ENCODE results near the gene SVOP.
"Not testable (repeated sequence)": the region's sequence is repeated elsewhere in the genome, so short reads cannot be mapped to it uniquely, and the experiment has no call there.

SVOP gene

DNA sequence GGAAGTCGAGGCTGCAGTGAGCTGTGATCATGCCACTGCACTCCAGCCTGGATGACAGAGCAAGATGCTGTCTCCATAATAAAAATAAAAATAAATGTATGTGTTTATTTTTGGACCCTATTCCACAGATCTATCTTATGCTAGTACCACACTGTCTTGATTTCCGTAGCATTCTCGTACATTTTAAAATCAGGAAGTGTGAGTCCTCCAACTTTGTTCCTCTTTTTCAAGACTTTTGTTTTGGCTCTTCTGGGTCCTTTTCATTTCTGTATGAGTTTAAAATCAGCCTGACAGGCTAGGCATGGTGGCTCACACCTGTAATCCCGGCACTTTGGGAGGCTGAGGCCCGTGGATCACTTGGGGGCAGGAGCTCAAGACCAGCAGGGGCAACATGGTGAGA, 115.1 kb downstream of the SVOP start:
- DNase-seq = peak in 1 of 10 donors; percentile 29
- intact Hi-C loops (cut with DNase I) = no loop called here

DNA sequence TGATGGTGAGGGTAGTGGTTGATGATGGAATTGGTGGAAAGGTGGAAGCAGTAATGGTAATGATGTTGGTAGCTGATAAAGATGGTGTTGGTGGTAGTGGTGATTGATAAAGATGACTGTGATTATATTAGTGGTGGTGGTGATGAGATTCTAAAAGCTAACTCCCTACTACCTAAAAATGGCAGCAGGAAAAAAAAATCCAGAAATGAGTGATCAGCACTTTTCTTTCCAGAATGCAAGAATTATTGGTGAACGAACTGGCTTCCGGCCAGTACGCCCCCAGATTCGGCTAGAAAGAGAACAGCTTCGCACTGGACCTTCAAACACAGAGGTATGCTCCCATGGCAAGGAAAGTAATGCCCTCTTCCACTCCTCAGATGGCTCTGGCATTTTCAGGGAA, 121.7 kb downstream of the SVOP start:
- intact Hi-C loops (cut with DNase I) = no loop called here

DNA sequence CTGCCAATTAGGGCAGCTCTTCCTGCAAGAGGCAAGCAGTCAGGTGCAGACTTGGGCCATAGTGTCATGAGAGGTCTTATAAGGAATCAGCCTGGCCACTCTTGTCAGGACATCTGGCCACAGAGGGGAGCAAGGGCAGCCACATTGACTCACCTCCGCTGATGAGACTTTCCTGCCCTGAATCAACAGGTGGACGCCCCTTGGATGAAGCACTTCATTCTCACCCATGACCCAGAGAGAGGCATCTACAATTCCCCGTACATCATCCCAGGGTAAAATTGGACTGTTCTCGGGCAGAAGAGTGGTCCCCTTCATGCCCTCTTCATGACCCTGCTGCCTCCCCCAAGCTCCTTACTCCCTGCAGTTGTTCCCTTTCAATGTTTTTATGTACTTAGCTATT, 124.1 kb downstream of the SVOP start:
- intact Hi-C loops (cut with DNase I) = no loop called here
- no peak for DNase-seq

More for the DNA sequence above, 121.7 kb downstream of the SVOP start:
- DNase-seq = no peak

DNA sequence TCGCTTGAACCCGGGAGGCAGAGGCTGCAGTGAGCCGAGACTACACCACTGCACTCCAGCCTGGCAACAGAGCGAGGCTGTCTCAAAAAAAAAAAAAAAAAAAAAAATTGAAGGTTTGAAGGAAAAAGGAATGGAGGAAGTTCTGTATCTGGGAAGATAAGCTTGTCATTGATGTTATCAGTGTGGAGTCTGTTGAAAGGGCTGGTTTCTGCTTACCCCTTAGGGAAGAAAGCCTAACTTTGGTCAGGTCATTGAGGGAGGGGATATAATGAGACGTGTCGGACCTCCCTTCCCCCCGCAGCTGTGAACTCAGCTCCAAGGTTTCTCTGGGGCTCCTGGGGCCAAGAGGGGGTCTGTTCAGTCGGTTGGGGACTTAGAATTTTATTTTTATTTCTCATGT, 124.5 kb downstream of the SVOP start:
- intact Hi-C loops (cut with DNase I) = no loop called here
- DNase-seq = peak in 1 of 10 donors; percentile 7

DNA sequence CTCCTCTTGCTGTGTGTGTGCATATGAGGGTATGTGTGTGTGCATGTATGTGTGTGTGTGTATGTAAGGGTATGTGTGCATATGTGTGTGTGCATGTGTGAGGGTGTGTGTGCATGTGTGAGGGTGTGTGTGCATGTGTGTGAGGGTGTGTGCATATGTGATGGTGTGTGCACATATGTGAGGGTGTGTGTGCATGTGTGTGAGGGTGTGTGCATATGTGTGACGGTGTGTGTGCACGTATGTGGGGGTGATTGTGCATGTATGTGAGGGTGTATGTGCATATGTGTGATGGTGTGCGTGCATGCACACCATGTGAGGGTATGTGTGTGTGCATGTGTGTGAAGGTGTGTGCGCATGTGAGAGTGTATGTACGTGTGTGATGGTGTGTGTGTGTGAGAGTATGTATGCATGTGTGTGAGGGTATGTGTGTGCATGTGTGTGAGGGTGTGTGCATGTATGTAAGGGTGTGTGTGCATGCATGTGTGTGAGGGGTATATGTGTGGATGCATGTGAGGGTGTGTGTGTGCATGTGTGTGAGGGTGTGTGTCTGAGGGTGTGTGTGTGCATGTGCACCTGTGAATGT, 125.6 kb downstream of the SVOP start:
- no peak for DNase-seq
- intact Hi-C loops (cut with DNase I) = no loop called here

DNA sequence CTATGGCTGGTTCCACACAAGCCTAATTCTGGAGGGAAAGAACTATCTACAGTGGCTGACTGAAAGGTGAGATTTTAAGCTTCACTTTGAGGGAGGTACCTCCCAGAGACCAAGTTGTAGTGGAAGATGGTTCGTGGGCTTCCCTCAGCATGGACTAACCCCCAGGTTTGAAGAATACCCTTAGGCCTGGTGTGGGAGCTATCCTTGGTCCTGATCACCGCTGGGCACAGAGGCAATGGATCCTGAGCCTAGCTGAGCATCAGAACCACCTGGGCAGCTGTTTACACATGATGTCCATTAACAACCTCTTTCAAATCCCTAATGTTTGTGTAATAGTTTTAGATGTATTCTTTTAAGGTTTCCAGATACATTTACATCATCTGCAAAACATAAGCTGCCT, 130.7 kb downstream of the SVOP start:
- intact Hi-C loops (cut with DNase I) = no loop called here
- peak in 1 of 10 donors; percentile 52 for DNase-seq

DNA sequence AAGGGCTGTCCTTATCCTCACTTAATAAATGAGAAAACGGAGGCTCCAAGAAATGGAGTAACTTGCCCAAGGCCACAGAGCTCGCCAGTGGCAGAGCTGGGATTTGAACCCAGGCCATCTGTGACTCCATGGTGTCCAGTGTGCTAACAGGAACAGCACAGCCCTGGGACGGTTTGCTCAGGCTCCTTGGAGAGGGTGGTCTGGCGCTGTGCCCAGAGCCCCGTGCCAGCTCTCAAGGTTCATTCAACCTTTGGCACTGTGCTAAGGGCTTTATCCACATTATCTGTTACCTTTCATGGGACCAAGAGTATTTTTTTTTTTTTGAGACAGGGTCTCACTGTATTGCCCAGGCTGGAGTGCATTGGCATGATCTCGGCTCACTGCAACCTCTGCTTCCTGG, 132.8 kb downstream of the SVOP start:
- intact Hi-C loops (cut with DNase I) = no loop called here
- DNase-seq = peak in 1 of 10 donors; percentile 18

DNA sequence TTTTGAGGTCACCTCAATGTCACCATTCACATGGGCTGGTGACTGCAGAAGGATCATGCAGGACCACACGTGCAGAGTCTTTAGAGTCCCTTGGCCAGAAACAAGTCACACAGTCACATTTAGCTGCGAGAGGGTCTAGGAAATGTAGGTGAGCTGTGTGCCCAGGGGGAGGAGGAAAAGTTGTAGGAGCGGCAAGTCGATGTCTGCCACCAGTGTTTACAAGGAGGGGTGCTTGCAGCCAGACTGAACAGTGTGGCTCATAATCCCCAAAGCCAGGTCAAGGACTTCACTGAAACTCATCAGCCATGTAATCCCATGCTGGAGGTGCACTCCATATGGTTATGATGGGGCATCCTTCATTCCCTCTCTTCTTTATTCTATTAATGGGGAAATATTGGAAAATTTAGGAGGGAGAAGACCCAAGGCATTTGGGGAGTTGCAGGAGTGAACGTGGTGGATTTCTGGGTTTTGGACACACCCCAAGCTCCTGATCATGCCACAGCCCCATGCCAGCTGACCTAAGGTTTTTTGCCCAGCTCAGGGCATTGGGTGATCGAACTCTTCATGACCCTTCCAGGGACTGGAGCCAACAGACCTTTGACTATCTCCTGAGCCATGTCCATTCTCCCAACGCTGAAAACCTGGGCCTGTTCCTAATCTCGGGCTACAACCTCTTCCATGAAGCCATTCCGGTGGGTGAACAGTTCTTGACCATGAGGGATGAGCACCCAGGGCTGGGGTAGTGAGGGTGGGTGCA, 133.8 kb downstream of the SVOP start:
- peak in 1 of 10 donors; percentile 23 for DNase-seq
- intact Hi-C loops (cut with DNase I) = no loop called here

DNA sequence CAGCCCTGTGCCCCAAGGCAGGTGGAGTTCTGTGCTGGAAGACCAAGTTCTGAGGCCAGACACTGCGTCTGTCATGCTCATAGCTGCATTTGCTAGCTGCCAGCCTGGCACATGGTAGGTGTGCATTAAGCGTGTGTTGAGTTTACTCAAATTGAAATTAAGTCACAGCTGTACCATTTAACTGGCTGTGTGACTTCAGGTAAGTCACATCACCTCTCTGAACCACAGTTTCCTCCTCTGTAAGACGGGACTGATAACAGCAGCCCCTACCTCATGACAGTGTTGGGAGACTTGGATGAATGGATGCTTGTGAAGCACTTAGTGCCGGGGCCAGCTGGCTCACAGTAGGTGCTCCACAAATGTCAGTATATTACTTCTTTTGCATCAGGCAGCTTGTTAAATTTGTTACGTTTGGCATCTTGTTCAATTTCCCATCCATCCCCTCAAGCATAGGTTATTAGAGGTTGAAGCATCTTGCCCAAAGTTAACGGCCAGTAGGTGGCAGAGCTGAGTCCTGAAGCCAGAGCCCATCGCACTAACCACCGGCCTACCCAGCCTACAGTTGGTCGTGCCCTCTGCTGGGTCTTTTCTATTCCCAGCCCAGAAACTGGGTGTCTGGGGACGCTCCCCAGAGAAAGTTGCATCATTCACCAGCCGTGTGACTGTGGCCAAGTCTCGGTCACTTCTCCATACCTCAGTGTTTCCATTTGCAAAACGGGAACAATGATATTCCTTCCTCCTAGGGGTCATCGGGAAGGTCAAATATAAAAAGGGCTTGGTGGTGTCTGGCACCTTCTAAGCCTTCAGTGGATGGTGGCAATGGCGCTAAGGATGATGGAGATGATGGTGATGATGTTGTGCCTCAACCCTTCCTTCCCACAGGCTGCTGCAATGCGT, 136.5 kb downstream of the SVOP start:
- intact Hi-C loops (cut with DNase I) = loop anchor here (1.0 kb wide), 1 partner anchor 209 kb away; the partner anchor contains the start of gene ALKBH2
- peak in 3 of 10 donors; percentile 14 to 33 (median 29) for DNase-seq

DNA sequence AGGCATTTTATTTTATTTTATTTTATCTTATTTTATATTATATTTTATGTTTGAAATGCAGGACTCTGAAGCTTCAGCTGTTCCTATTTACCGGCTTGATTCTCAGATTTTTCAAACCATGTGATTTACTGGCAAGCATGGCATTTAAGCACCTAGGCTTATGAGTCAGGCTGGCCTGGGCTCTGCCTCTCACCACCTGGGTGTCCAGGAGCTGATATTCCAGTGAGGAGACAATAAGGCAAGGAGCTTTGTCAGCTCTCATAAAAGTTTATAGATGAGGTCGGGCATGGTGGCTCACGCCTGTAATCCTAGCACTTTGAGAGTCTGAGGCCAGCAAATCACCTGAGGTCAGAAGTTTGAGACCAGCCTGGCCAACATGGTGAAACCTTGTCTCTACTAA, 138.9 kb downstream of the SVOP start:
- intact Hi-C loops (cut with DNase I) = no loop called here
- no peak for DNase-seq

DNA sequence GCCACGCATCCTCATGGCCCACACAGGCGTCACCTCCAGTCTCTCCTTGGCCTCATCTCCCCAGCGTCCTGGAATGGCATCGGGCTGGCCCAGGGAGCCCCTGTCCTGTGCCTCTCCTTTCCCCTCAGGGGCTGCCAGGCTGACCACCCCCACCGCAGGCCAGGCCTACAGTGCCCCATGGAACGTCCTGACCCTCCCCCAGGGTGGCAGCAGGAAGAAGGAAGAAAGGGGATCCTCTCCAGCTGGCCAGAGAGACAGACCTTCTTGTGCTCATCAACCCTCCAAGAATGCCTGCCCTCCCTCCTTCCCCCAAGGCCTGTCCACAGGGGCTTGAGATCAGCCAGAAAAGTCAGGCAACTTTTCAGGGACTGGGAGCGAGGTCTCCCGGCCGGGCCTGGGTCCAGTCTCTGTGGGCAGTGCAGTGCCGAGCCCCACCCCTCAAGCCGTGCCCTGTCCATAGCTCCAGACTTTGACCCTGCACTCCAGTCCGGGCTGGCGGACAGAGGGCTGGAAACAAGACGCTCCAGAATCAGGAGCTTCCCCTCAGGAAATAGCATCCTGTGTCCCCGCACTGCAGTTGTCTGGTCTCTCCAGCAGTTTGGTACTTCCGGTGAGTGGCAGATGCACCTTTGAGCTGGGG, 141.1 kb downstream of the SVOP start, which contains the start of gene DAO:
TSS of gene DAO (plus strand) at position 478 of the 640 bp plus-strand sequence. CDS start 4,915 bp downstream, outside the sequence.
- intact Hi-C loops (cut with DNase I) = no loop called here
- DNase-seq = peak in 2 of 10 donors; percentile 15 to 80

DNA sequence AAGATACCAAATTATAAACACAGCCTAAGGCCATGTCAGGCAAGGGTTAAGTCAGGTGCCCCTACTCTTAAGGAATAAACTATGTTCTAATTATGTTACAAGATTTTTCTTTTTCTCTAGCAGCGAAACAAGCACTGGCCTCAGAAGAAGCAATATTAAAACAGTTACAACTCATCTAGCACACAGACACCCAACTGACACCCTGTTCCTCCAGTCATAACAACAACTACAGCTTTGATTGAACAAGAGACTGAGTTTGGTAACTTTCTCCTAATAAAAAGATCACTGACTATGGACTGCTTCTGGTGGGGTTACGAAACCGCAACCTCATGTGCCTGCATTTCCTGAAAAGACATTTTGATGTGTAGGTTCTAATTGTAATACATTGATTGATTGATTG, 144.3 kb downstream of the SVOP start:
- no peak for DNase-seq
- intact Hi-C loops (cut with DNase I) = no loop called here

DNA sequence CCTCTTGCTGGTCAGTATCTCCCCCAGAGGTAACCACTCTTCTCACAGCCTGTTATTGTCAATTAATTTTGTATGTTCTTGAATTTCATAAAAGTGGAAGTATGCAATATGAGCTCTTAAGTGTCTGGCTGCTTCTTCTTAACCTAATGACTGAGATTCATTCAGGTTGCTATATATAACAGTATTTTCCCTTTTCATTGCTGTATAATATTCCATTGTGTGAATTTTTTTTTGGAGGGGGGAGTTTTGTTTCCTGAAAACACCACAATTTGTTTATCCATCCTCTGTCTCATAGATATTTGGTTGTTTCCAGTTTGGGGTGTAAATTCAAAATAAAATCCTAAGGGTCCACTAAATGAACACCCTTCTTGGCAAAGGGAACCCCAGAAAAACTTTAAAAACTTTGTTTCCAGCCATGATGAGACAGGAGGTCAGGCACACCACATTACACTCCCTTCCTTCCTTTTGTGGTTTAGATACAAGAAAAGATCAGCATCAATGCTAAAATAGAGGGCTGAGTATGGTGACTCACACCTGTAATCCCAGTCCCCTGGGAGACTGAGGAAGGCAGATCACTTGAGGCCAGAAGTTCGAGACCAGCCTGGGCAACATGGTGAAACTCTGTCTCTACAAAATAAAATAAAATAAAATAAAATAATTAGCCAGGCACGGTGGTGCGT, 145.0 kb downstream of the SVOP start:
- intact Hi-C loops (cut with DNase I) = no loop called here
- DNase-seq = no peak

DNA sequence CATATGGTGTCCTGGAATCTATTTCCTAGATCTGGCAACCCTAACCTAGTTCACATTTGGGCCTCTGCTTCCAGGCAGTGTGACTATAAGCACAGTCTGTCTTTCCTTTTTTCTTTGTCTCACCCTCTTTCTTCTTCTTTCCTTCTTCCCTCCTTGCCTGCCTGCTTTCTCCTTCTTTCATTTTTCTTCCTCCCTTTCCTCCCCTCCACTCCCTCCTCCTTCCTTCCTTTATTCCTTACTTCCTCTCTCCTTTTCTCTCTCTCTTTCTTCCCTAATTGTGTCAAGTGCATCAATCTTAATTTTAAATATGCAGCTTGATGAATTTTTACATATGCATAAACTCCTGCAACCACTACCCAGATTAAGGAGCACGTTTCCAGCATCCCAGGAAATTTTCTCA, 145.6 kb downstream of the SVOP start:
- intact Hi-C loops (cut with DNase I) = no loop called here
- DNase-seq = no peak

DNA sequence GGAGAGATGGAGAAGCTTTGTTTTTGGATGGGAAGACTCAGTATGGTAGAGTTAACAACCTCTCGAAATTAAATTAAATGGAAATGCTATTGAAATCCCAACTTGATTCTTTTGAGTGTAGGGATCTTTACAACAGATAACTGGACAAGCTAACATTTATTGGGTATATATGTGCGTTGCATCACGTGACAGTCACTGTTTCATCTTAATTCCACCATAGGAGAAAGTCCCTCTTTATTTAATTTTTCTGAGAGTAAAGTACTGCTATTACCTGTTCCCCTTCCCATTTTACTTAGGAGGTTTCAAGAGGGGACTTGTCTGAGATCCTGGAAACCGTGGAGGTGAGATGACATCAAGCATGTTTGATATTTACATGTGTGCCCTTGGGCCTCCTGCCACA, 152.1 kb downstream of the SVOP start:
- no peak for DNase-seq
- intact Hi-C loops (cut with DNase I) = no loop called here

DNA sequence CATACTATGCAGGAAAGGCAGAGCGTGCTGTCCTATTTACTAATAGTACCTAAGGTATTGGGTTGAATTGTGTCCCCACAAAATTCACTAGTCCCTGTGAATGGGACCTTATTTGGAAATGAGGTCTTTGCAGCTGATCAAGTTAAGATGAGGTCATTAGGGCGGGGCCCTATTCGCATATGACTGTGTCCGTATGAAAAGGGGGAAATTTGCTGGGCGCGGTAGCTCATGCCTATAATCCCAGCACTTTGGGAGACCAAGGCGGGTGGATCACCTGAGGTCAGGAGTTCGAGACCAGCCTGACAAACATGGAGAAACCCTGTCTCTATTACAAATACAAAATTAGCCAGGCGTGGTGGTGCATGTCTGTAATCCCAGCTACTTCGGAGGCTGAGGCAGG, 154.8 kb downstream of the SVOP start:
- DNase-seq; intact Hi-C loops (cut with DNase I): not testable (repeated sequence)

DNA sequence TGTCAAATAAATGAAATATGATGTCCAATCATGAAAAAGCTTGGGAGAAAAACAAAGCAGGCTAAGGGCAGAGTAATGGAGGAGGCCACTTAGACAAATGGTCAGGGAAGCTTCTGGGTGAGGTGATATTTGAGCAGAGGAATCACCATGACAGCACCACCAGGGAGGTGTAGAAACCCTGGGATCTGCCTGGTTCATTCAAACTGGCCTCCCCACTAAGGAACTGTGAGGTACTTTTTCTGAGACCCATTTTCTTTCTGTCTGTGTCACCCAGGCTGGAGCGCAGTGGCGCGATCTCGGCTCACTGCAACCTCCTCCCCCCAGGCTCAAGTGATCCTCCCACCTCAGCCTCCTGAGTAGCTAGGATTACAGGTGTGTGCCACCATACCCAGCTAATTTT, 155.7 kb downstream of the SVOP start:
- DNase-seq = peak in 1 of 10 donors; percentile 6
- intact Hi-C loops (cut with DNase I) = no loop called here

DNA sequence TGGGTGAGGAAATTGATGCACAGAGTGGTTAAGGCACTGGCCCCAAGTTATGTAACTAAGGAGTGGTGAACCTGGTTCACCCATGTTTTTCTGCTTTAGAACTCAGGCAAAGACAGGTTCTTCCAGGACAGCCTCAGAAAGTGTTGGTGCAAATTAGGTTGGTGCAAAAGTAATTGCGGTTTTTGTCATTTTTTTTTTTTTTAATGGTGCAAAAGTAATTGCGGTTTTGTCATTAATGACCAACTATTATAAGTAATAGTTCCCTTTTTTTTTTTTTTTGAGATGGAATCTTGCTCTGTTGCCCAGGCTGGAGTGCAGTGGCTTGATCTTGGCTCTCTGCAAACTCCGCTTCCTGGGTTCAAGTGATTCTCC, 158.3 kb downstream of the SVOP start:
- intact Hi-C loops (cut with DNase I) = no loop called here
- DNase-seq = no peak

DNA sequence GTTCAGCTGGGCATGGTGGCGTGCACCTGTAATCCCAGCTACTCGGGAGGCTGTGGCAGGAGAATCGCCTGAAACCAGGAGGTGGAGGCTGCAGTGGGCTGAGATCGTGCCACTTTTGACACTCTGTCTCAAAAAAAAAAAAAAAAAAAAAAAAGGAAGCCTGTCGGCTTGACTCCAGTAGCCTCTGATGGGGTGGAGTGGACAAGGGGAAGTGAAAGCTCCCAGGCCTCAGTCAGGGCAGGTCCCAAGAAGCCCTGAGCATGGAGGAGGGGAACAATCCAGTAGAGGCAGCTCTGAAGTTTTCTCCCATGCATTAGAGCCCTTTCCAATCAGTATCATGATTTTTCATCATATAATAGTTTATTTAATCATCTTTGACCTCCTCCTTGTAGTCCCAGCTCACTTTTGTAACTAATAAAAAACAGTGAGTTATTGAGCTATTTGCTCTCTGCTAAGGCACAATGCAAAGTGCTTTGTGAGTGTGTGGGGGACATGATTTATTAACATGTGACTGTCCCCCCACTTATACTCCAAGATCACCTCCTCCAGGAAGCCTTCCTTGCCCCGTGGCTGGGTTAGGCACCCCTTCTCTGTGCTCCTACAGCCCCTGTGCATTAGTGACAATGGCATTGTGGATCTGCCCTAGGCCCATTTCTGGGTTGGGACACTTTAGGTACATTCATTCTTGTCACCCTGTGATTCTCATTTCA, 158.8 kb downstream of the SVOP start:
- no peak for DNase-seq
- intact Hi-C loops (cut with DNase I) = no loop called here

Measured in posterior cingulate gyrus (tissue), 11 donors.